ENCODE data around the gene HSBP1L1.

DNA sequence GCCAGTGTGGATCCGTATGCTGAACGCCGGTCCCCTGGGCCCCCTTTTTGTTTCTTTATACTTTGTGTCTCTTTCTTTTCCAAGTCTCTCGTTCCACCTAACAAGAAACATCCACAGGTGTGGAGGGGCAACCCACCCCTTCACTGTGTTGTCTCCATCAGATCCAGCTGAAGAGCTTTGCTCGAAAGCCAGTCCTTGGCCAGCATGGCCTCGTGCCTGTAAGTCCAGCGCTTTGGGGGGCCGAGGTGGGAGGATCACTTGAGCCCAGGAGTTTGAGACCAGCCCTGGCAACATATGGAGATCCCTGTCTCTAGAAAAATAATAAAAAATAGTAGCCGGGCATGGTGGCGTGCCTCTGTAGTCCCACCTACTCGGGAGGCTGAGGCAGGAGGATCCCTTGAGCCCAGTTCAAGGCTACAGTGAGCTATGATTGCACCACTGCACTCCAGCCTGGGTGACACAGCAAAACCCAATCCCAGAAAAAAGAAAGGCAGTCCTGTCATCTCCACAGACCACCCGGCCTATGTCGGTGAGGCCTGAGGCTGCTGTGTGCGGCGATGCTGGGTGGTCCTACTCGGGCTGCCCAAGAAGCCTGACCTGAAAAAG is 3.4 kb upstream of the HSBP1L1 start:
- TF ChIP-seq POLR2AphosphoS5 (IDR thresholded peaks at IDR 0.05; ENCODE audit: low read depth, low read length), result no peak
- TF ChIP-seq ELF1 (IDR thresholded peaks at IDR 0.05), result no peak
- TF ChIP-seq RFX5 (IDR thresholded peaks at IDR 0.05; ENCODE audit: low read length), result no peak
- TF ChIP-seq CTCF (IDR thresholded peaks at IDR 0.05), result no peak
- no peak for TF ChIP-seq YY1 (IDR thresholded peaks at IDR 0.05; ENCODE audit: low read depth)
- no peak for TF ChIP-seq TAF1 (IDR thresholded peaks at IDR 0.05; ENCODE audit: borderline replicate concordance, low read depth, low read length)
- no peak for TF ChIP-seq TEAD4 (IDR thresholded peaks at IDR 0.05; ENCODE audit: borderline replicate concordance, insufficient read depth)
- no peak for TF ChIP-seq EP300 (IDR thresholded peaks at IDR 0.05; ENCODE audit: borderline replicate concordance in 1 of 2, low read depth in 1 of 2, low read length in 1 of 2)
- TF ChIP-seq MEF2A (IDR thresholded peaks at IDR 0.05; ENCODE audit: borderline replicate concordance, low read depth), result no peak
- no peak for TF ChIP-seq CHD2 (IDR thresholded peaks at IDR 0.05; ENCODE audit: low read length, partially characterized antibody)
